NT2/D1 (cell line): ENCODE data around the gene CABLES2.

ENCODE experiments used
- DNase-seq: peaks from one replicate; pipeline ENCODE4 v3.0.0-alpha.2; 2011; ENCODE audit warnings: low read depth, low spot score
- H3K27me3 ChIP-seq: 2 replicates; pipeline ENCODE4 v1.6.0; 2011; ENCODE audit warnings: mild to moderate bottlenecking; ENCODE audit not compliant: insufficient read length, insufficient read depth
- H3K36me3 ChIP-seq: 2 replicates; pipeline ENCODE4 v1.6.1; 2011; ENCODE audit warnings: mild to moderate bottlenecking, low read length, mixed read lengths; ENCODE audit not compliant: insufficient read depth, insufficient read length
- H3K4me1 ChIP-seq: 2 replicates; pipeline ENCODE4 v1.5.1; 2011; ENCODE audit not compliant: insufficient read depth, insufficient read length
- H3K4me3 ChIP-seq: 2 replicates; pipeline ENCODE4 v1.5.1; 2011; ENCODE audit warnings: low read depth; ENCODE audit not compliant: insufficient read length
- H3K9ac ChIP-seq: 2 replicates; pipeline ENCODE4 v1.6.0; 2011; ENCODE audit warnings: low read depth; ENCODE audit not compliant: insufficient read length
- H3K9me3 ChIP-seq: 2 replicates; pipeline ENCODE4 v1.5.1; 2011; ENCODE audit warnings: mild to moderate bottlenecking, low read length; ENCODE audit not compliant: insufficient read depth
- SUZ12 ChIP-seq: IDR thresholded peaks from 2 replicates; pipeline ENCODE4 v1.6.1; 2011; ENCODE audit not compliant: insufficient read length, insufficient read depth; ENCODE audit errors: extremely low read depth
- YY1 ChIP-seq: IDR thresholded peaks from 2 replicates; pipeline ENCODE4 v1.6.1; 2011; ENCODE audit not compliant: insufficient read length, insufficient read depth
- ZNF274 ChIP-seq: IDR thresholded peaks from 2 replicates; pipeline ENCODE4 v1.6.1; 2011; ENCODE audit warnings: mild to moderate bottlenecking, low read depth, low read length

The CABLES2 gene

DNA sequence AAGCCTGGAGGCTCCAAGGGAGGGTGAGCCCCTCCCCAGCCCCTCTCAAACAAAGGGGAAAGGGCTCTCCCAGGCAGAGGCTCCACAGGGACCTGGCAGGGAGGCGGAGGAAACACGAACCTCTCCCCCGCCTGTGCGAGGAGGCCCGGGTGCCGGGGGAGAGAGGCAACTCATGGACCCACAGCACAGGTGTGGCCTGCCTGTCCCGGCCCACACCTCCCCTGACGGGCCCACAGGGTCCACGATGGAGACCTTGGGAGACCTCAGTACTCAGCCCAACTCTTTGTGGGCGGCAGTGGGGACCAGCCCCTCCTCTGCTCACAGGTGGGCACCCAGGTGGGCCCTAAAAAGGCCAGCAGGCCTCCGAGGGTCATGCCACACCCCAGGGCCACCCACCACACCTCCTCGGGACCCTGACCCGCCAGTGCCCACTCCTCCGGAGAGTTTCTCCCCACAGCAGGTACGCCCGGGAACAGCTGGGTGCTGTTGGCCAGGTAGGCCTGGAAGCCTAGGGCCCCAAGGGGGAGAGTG, 52.2 kb downstream of the CABLES2 start:
- Histone ChIP-seq H3K9ac (peak overlapping the region; percentile 71), H3K4me3 (no peak overlapping the region), H3K4me1 (peaks cover 45% of the 10 kb centered on the region), H3K27me3 (no peaks in the 10 kb centered on the region), H3K9me3 (peaks cover 2% of the 10 kb centered on the region; the same call in 1 of the 2 replicates), H3K36me3 (peaks cover 71% of the 10 kb centered on the region)
- TF ChIP-seq ZNF274 (no peak), YY1 (no peak), SUZ12 (no peak)
- no peak for DNase-seq

DNA sequence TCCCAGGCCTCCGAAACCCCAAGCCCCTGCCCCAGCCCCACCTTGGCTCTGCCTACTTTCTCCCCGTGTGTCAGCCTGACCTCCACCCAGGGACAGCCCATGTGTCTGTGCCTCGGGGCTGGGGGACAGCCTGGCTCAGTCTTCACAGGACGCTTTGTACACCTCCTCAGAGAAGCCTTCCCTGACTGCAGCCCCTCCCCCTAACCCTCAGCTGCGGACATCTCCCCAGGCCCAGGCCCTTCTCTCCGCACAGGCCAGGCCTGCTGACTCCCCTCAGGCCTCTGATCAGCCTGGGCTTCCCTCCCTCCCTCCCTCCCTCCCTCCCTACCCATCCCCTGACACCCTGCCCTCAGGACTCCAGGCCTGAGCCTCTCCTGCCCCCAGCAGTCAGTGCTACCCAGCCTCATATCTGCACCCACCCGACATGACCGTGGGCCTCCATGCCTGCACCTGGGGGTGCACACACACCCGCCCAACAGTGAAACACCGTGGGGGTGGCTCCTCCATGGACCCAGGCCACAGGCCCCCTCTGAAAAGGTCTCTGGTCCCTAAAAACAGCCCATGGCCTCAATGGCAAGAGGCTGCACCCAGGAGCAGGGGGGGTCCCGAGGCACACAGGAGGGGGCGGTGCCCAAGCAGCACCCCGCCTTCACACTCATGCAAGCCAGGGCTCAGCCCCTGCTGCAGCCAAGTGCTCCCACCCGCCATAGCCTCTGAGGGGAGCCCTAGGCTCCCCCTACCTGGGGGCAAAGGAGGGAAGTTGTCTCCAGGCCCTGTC, 52.9 kb downstream of the CABLES2 start:
- Histone ChIP-seq H3K9ac (peak overlapping the region; percentile 71), H3K9me3 (peaks cover 5% of the 10 kb centered on the region; the same call in 1 of the 2 replicates), H3K27me3 (no peaks in the 10 kb centered on the region), H3K4me3 (no peak overlapping the region), H3K36me3 (peaks cover 69% of the 10 kb centered on the region), H3K4me1 (peaks cover 44% of the 10 kb centered on the region)
- no peak for TF ChIP-seq SUZ12
- no peak for TF ChIP-seq YY1
- TF ChIP-seq ZNF274, result no peak
- DNase-seq, result no peak

DNA sequence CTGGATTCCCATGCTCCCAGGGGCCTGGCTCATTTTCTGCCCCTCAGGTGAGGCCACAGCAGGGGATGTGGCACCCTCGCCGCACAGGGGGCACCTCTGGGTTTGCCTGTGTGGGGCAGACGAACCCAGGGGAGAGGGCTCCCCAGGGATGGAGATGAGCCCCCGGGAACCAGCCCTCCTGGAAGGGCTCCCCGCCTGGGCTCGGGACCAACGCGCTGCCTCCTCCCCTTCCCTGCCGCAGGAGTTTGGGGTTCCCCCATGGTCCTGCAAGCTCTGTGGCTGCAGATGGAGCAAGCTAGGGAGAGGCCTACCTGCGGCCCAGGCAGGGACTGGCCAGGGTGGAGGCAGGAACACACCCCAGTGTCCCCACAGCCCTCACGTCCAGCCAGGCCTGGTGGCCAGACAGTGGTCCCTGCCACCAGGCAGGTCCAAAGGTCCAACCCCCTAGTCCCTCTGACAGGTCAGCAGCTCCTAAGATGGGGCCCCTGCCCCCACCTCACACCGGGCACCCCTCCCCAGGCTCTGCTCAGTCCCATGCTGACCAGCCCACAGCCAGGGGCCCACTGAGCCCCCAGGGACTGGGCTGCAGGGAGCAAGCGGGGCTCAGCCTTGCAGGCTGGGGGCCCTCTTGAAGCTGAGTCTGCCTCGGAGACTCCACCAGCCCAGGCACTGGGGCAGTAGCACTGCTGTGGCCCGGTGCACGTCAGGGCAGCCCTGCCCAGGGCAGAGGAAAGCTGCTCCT, 53.6 kb downstream of the CABLES2 start:
- peaks cover 37% of the 10 kb centered on the region for H3K4me1 ChIP-seq
- no peak for DNase-seq
- H3K27me3 ChIP-seq, result no peaks in the 10 kb centered on the region
- H3K4me3 ChIP-seq, result no peak overlapping the region
- TF ChIP-seq SUZ12, result no peak
- peak overlapping the region; percentile 59 for H3K9ac ChIP-seq
- peaks cover 7% of the 10 kb centered on the region; the same call in 1 of the 2 replicates for H3K9me3 ChIP-seq
- peaks cover 68% of the 10 kb centered on the region for H3K36me3 ChIP-seq

DNA sequence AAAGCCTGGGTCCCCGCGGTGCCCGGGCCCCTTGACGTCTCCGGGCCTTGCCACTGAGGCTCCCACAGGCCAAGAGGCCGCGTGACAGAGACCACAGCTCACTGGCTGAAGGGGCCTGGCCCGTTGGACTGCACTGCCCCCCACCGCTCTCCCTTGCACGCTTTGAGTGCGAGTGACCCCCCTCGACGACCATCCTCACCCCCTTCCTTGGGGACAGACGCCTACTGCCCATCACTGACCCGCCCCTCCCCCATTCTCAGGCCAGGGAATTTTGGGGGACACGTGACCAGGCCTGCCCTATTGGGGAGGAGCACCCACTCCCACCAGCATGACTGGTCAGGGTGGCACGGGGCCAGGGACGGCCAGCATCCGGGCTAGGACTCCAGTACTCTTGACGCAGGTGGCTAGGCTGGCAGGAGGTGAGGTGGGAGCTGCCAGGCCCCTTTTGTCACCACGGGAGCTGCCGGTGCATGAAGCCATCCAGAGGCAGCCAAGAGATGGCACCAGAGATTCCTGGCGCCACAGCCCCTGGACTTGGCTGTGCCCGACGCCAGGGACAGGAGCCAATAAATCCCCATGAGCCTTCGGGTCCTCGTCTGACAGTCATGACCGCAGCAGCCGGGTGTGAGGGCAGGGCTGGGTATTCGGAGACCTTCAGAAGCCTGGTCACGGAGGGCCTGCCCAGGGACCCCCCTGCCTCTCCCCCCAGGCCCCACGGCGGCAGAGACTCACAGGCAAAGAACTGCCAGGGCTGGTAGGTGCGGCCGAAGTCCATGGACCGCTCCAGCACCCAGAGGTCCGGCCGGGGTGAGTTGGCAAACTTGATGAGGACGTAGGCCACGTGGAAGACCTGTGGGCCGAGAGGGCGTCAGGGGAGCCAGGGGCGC, 54.4 kb downstream of the CABLES2 start:
- H3K9ac ChIP-seq, result peak overlapping the region; percentile 59
- TF ChIP-seq YY1, result no peak
- no peak for TF ChIP-seq SUZ12
- no peak for TF ChIP-seq ZNF274
- peaks cover 7% of the 10 kb centered on the region; the same call in 1 of the 2 replicates for H3K9me3 ChIP-seq
- no peak overlapping the region for H3K4me3 ChIP-seq
- H3K4me1 ChIP-seq, result peaks cover 32% of the 10 kb centered on the region
- H3K36me3 ChIP-seq, result peaks cover 67% of the 10 kb centered on the region
- no peak for DNase-seq
- no peaks in the 10 kb centered on the region for H3K27me3 ChIP-seq

DNA sequence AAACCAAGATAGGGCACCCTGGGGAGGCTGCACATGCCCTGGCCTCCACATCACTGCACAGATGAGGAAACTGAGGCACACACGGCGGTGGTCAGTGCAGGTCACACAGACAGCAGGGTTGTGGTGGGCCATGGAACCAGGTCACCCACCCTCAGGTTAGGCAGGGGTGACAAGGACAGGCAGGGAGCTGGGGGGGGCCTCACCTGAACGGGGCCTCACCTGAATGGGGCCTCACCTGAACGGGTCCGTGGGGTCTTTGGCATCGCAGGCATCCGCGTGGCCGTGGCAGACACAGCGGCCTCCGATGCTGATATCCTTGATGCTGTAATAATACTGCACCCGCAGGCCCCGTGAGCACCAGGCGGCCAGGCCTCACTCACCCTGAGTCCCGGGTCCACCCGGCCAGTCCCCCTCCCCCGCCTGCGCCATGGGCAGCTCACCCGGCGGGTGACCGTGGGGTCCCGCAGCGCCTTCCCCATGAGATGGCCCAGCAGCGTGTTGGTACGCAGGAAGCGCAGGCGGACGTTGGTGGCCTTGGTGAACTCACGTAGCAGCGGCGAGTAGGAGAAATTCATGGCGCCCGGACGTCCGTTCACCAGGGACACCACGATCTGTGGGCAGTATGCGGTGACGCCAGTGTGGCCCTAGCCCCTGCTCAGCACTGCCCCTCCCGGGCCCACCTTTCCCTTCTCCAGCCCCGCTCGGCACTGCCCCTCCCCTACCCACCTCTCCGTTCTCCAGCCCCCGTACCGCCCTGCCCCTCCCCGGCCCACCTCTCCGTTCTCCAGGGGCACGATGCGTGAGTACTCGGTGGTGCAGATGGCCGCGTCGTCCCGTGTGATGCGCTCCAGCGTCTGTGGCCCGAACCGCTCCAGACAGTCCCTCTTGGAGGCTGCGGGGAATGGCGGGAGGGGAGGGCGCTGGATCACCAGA, 55.4 kb downstream of the CABLES2 start:
- TF ChIP-seq SUZ12 (no peak), YY1 (no peak), ZNF274 (no peak)
- Histone ChIP-seq H3K4me3 (no peak overlapping the region), H3K27me3 (no peaks in the 10 kb centered on the region), H3K4me1 (peaks cover 26% of the 10 kb centered on the region), H3K9ac (no peak overlapping the region), H3K36me3 (peaks cover 68% of the 10 kb centered on the region), H3K9me3 (peaks cover 7% of the 10 kb centered on the region; the same call in 1 of the 2 replicates)
- DNase-seq, result no peak
